Measurements from ENCODE around the gene CKAP4.

The CKAP4 gene

GRCh38 chr12:106239241-106239950, 8.4 kb downstream of the CKAP4 start:
- DNase-seq, result no peak

- no peak for DNase-seq
Observed at GRCh38 chr12:106238146-106238545, 9.7 kb downstream of the CKAP4 start.

- no peak for DNase-seq
Observed at GRCh38 chr12:106235770-106236169, 12.1 kb downstream of the CKAP4 start.

- peak; percentile 71 for DNase-seq
Observed at GRCh38 chr12:106234449-106234848, 13.4 kb downstream of the CKAP4 start.

GRCh38 chr12:106233011-106233410, 14.8 kb downstream of the CKAP4 start:
- no peak for DNase-seq

- DNase-seq, result no peak
Observed at GRCh38 chr12:106229036-106229591, 18.7 kb downstream of the CKAP4 start.

GRCh38 chr12:106228320-106228710, 19.5 kb downstream of the CKAP4 start:
- no peak for DNase-seq

- peak; percentile 87 for DNase-seq
Observed at GRCh38 chr12:106227641-106228319, 20.0 kb downstream of the CKAP4 start.

GRCh38 chr12:106226884-106227640, 20.8 kb downstream of the CKAP4 start:
- peak; percentile 73 for DNase-seq

GRCh38 chr12:106224355-106224706, 23.5 kb downstream of the CKAP4 start:
- no peak for DNase-seq

GRCh38 chr12:106223485-106224354, 24.1 kb downstream of the CKAP4 start:
- peak; percentile 70 for DNase-seq

GRCh38 chr12:106220536-106220935, 27.3 kb downstream of the CKAP4 start:
- DNase-seq, result no peak

GRCh38 chr12:106219043-106219442, 28.8 kb downstream of the CKAP4 start:
- no peak for DNase-seq

- no peak for DNase-seq
Observed at GRCh38 chr12:106217706-106218105, 30.1 kb downstream of the CKAP4 start.

GRCh38 chr12:106214571-106214970, 33.2 kb downstream of the CKAP4 start:
- no peak for DNase-seq

- DNase-seq, result no peak
Observed at GRCh38 chr12:106213662-106214061, 34.2 kb downstream of the CKAP4 start.

GRCh38 chr12:106211973-106212372, 35.8 kb downstream of the CKAP4 start:
- DNase-seq, result no peak

GRCh38 chr12:106205208-106206069, 42.4 kb downstream of the CKAP4 start:
- DNase-seq, result no peak

- DNase-seq, result no peak
Observed at GRCh38 chr12:106204312-106204711, 43.5 kb downstream of the CKAP4 start.

GRCh38 chr12:106197906-106198623, 49.8 kb downstream of the CKAP4 start:
- DNase-seq, result no peak

- DNase-seq, result no peak
Observed at GRCh38 chr12:106195621-106196027, 52.2 kb downstream of the CKAP4 start.

All from suppressor macrophage treated with lipopolysaccharide for 4 hours (primary cell).